Astrocyte (in vitro differentiated cells and primary cell): ENCODE measurements around the gene ZMYM5.

ENCODE experiments used
- CTCF ChIP-seq: IDR thresholded peaks from 2 replicates; pipeline ENCODE4 v1.5.1; 2011; ENCODE audit warnings: low read depth, mild to moderate bottlenecking, inconsistent platforms, low read length, moderate library complexity; ENCODE audit not compliant: insufficient read depth
- EZH2 ChIP-seq: IDR thresholded peaks from 2 replicates; pipeline ENCODE4 v1.6.1; 2012; ENCODE audit warnings: mild to moderate bottlenecking, low read length, inconsistent platforms; ENCODE audit not compliant: insufficient read depth

DNA sequence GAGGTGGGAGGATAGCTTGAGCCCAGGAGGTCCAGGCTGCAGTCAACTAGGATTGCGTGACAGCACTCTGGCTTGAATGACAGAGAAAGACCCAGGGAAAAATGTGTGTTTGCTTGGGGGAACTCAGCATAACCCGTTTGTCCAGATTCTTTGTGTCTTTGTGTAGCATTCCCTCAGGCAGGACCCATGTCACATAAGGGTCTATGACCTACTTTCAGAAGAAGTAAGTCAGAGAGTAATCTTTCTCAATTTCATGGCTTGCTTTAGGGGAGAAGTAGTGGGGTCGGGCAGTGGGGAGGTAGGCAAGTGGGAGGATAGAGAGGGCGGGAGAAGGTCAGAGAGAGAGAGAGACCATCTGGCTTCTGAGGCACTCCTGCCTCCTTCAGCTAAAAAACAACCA lies 68.8 kb downstream of the ZMYM5 start:
- TF ChIP-seq CTCF: no peak
- no peak for TF ChIP-seq EZH2
